HK-2 (cell line): ENCODE measurements around the gene ZNF846.
"Not testable (repeated sequence)": the region's sequence is repeated elsewhere in the genome, so short reads cannot be mapped to it uniquely, and the experiment has no call there.

ENCODE experiments used
- DNase-seq: peaks from one replicate; pipeline ENCODE4 v3.0.0-alpha.2; 2018; ENCODE audit not compliant: unreplicated experiment

The ZNF846 gene

GRCh38 chr19:9768175-9769112 is at the start of gene ZNF846:
ZNF846 (minus strand) TSS chr19:9768738; CDS start chr19:9764950, 3,788 bp downstream.
- peak; percentile 93 for DNase-seq

GRCh38 chr19:9818175-9818733 is 49.7 kb upstream of the ZNF846 start:
- DNase-seq = peak; percentile 10

- DNase-seq = no peak
Observed at GRCh38 chr19:9811139-9811538, 42.6 kb upstream of the ZNF846 start.

- DNase-seq = no peak
Observed at GRCh38 chr19:9808855-9809824, 40.6 kb upstream of the ZNF846 start.

GRCh38 chr19:9806803-9807202 is 38.3 kb upstream of the ZNF846 start:
- no peak for DNase-seq

- no peak for DNase-seq
Observed at GRCh38 chr19:9801976-9802375, 33.4 kb upstream of the ZNF846 start.

GRCh38 chr19:9799162-9799561 is 30.6 kb upstream of the ZNF846 start:
- no peak for DNase-seq

GRCh38 chr19:9797871-9798270 is 29.3 kb upstream of the ZNF846 start:
- no peak for DNase-seq

- DNase-seq = peak; percentile 65
Observed at GRCh38 chr19:9796113-9796773, 27.7 kb upstream of the ZNF846 start.

GRCh38 chr19:9793071-9793591 is 24.6 kb upstream of the ZNF846 start:
- no peak for DNase-seq

GRCh38 chr19:9792206-9793070 is 23.9 kb upstream of the ZNF846 start:
- DNase-seq = no peak

GRCh38 chr19:9791552-9792205 is 23.1 kb upstream of the ZNF846 start:
- peak; percentile 18 for DNase-seq

GRCh38 chr19:9791073-9791367 is 22.5 kb upstream of the ZNF846 start:
- DNase-seq = not testable (repeated sequence)

- not testable (repeated sequence) for DNase-seq
Observed at GRCh38 chr19:9789579-9789978, 21.0 kb upstream of the ZNF846 start.

GRCh38 chr19:9789066-9789465 is 20.5 kb upstream of the ZNF846 start:
- DNase-seq = no peak

GRCh38 chr19:9788604-9789003 is 20.1 kb upstream of the ZNF846 start:
- DNase-seq = not testable (repeated sequence)

GRCh38 chr19:9786819-9787218 is 18.3 kb upstream of the ZNF846 start:
- no peak for DNase-seq

GRCh38 chr19:9786342-9786741 is 17.8 kb upstream of the ZNF846 start:
- no peak for DNase-seq

- DNase-seq = no peak
Observed at GRCh38 chr19:9785367-9786331, 17.1 kb upstream of the ZNF846 start.
